ENCODE results near the gene CTDSP1.

Gene CTDSP1

DNA sequence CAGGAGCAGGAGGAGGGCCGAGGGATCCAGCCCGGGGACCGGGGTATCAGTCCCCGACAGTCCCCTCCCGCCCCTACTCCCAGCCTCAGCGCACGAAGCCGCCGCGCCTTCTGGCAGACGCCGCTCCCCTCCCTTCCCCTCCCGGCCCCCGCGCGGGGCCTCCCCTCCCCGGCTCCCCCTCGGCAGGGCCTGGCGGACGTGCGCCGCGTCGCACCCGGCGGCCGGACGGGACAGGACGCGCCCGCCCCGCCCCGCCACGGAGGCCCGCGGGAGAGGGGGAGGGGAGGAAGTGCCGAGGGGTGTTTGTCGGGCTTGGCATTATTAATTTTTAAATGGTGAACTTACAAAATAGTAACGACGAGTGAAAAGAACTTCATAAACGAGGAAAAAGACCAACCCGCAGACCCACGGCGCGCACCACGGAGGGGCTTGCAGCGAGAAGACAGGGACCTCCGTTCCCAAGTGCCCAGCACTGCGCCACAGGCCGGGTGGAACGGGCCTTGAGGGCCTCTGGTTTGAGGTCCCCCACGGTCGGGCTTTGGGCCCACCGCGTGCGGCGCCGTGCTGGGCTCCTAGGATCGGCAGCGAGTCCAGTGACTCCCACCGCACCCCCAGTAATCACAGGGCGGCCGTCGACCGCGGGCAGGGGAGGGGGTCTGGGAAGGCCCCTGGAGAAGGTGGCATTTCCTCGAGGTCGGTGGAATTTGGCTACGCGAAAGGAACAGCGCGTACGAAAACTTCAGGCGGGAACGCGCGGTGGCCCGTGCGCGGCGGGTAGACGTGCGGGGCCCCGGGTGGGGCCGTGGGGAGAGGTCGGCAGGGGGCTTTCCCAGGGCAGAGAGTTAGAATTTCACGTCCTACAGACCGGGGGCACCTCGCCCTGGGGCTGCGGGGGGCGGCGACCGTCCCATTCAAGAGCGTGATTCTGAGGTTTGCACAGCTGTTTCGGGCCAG, 954 bp upstream of the CTDSP1 start:
- TF ChIP-seq CTCF (IDR thresholded peaks at IDR 0.05) = no peak

GRCh38 chr2:218400167-218400929, 680 bp downstream of the CTDSP1 start:
- TF ChIP-seq CTCF (IDR thresholded peaks at IDR 0.05) = no peak

GRCh38 chr2:218400930-218401881, 1.5 kb downstream of the CTDSP1 start:
- no peak for TF ChIP-seq CTCF (IDR thresholded peaks at IDR 0.05)

- TF ChIP-seq CTCF (IDR thresholded peaks at IDR 0.05) = no peak
These were observed 2.2 kb downstream of the CTDSP1 start for GRCh38 chr2:218401890-218402289.

DNA sequence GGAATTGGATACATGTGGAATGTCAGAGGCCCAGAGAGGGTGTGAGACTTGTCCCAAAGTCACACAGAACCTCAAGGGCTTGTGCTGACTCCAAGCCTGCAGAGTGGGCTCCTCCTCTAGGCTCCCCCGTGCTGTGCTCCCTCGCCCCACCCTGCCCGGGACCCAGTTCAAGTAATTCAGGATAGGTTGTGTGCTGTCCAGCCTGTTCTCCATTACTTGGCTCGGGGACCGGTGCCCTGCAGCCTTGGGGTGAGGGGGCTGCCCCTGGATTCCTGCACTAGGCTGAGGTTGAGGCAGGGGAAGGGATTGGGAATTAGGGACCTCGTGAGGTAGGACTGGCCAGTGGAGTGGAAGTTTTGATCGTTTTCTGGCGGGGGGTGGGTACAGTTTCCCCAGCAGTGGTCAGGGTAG, 2.8 kb downstream of the CTDSP1 start:
- no peak for TF ChIP-seq CTCF (IDR thresholded peaks at IDR 0.05)

GRCh38 chr2:218402911-218403411, 3.3 kb downstream of the CTDSP1 start:
- TF ChIP-seq CTCF (IDR thresholded peaks at IDR 0.05) = no peak

DNA sequence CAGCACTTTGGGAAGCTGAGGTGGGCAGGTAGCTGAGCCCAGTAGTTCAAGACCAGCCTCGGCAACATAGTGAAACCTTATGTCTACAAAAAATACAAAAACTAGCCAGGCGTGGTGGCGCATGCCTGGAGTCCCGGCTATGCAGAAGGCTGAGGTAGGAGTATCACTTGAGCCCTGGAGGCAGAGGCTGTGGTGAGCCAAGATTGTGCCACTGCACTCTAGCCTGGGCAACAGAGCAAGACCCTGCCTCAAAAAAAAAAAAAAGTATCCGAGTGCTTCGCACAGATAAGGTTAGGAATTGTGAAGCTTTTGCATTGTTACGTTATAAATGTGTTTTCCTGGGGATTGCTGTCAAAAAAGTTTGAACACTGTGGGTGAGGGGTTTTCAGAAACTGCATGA, 4.1 kb downstream of the CTDSP1 start:
- TF ChIP-seq CTCF (IDR thresholded peaks at IDR 0.05) = no peak
